Stimulated activated CD8-positive, alpha-beta memory T cell treated with anti-CD3 and anti-CD28 coated beads, Interleukin-7, amount 100 ng/mL, for 1 hour (primary cell): ENCODE results near the gene OR1A1.
"Not testable (repeated sequence)": the region's sequence is repeated elsewhere in the genome, so short reads cannot be mapped to it uniquely, and the experiment has no call there.

Experiments used
- DNase-seq, 2 donors: peaks; one replicate each; pipeline ENCODE4 v3.0.0-alpha.2; 2020; ENCODE audit warnings: low read depth in 2 of 2

OR1A1 gene

DNA sequence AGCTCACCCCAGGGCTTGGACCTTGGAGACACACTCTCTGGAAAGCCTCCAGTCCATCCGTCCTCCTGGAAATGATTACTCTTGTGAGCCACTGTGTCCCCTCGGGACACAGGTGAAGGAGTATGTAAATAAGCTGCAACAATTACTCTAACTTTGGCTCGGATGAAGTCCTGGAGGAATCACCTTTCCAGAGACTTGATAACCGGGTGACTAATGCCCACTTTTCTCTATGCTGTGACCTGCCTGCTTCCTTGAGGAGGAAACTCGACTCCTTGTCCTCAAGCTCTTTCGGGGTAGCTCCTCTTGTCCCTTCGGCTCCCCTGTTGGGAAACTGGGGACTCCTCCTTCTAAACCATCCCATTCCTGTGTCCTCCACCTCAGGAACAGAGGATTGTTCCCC lies at the start of gene OR1A1:
Gene OR1A1 (plus strand): TSS at position 301 of the 400 bp plus-strand sequence. CDS start 7,954 bp downstream, outside the sequence.
- DNase-seq: no peak

DNA sequence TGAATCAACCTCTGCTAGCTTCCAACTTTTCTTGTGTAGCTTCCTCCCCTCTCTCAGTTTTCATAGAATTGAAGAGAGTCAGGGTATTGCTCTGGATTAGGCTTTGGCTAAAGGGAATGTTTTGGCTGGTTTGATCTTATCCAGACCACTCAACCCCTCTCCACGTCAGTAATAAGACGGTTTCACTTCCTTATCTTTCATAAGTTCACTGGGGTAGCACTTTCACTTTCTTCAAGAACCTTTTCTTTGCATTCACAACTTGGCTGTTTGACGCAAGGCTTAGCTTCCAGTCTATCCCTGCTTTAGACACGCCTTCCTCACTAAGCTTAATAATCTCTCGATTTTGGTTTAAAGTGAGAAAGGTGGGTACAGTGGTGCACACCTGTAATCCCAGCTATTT lies 39.9 kb upstream of the OR1A1 start:
- no peak for DNase-seq

DNA sequence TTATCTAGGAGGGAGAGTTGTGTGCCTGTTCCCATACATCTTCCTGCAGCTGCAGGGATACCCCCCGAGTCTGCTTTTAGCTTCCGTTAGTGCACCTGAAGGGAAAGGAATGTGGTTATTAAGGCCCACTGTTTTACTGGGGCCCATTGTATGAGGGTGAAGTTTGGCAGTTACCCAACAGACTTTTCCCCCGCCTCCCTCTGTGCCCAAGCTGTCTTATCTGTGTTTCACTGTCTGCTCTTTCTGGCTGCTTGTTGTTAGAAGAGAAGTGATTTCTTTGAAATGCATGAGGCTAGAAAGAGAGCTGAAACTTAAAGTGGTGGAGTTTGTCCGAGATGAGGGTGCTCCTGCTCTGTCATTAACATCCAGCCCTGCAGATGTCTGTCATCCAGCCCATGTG lies 17.5 kb upstream of the OR1A1 start:
- DNase-seq: no peak

DNA sequence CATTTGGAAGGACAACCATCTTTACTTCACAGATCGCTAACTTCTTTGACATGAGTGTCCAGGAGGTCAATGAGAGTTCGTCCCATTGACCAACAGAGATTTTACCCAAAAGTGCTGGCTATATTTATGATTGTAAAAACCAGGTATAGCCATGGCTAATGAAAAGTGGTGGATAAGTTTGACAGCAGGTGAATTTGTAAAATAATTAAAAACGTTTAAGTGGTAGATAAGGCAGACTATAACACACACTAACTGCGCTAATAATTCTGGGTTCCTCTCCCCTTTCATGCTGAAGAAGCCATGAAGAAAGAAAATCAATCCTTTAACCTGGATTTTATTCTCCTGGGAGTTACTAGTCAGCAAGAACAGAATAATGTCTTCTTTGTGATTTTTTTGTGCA lies 10.2 kb upstream of the OR1A1 start, which contains the start of gene OR1A2:
Gene OR1A2 (plus strand): TSS at position 301 of the 400 bp plus-strand sequence. CDS start 0 bp downstream, at position 301.
- DNase-seq: no peak

GRCh38 chr17:3208484-3208883 lies 1.0 kb downstream of the OR1A1 start:
- DNase-seq: no peak

- no peak for DNase-seq
These were observed 5.5 kb downstream of the OR1A1 start for GRCh38 chr17:3213001-3213400.

DNA sequence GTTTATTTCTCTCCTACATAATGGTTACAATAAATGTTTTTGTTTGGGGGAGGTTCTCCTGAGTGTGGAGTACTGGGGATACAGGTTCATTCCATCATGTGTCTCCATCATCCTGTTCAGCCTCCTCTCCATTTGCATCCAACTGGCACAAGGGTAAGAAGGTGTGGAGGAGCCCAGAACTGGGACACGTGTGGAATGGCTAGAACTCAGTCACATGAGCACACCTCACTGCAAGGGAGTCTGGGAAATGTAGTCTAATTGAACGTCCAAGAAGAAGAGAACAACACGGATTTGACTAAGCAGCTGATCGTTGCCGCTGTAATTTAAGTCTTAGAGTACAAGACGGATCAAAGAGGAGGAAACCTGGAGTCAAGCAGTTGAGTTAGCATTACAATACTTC lies 6.1 kb downstream of the OR1A1 start:
- no peak for DNase-seq

DNA sequence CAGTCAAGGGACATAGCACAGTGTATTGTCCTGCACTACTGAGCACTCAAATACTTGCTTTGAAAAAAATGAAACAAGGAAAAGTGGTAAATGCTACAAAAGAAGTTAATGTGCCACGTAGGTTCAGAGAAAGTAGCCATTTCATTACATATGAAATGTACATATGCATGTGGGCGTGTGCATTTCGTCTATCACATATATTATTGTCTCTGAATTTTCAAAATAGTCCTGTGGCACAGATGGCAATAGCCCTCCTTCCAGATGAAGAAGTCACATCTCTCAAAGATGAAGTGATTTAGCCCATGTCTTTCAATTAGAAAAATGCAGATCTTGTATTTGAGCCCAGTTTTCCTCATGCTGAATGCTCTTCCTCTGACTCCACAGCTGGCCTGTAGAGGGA lies 12.5 kb downstream of the OR1A1 start:
- not testable (repeated sequence) for DNase-seq

- no peak for DNase-seq
These were observed 14.4 kb downstream of the OR1A1 start for GRCh38 chr17:3221850-3222249.

DNA sequence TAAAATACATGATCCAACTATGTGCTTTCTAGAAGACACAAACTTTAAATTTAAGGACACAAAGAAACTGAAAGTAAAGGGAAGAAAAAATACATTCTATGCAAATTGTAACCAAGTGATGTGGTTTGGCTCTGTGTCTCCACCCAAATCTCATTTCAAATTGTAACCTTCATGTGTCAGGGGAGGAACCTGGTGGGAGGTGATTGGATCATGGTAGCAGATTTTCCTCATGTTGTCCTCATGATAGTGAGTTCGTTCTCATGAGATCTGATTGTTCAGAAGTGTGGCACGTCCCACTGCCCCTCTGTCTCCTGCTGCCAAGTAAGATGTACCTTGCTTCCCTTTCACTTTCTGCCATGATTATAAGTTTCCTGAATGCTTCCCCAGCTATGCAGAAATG lies 15.0 kb downstream of the OR1A1 start:
- no peak for DNase-seq

DNA sequence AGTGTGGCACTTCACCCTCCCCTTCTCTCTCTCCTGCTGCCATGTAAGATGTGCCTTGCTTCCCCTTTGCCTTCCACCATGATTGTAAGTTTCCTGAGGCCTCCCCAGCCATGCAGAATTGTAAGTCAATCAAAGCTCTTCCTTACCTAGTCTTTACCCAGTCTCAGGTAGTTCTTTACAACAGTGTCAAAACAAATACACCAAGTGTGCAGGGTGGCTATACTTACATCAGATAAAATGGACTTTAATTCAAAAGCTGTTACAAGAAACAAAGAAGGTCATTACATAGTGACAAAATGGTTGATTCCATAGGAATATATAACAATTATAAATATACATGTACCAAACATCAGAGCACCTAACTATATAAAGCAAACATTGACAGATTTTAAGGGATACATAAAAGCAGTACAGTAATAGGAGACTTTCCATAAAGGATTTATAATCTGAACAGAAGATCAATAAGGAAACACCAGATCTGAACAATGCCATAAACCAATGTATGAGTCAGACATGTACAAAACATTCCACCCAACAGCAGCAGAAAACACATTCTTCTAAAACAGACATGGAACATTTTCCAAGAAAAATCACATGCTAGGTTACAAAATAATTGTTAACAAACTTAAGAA lies 17.4 kb downstream of the OR1A1 start:
- DNase-seq: not testable (repeated sequence)

GRCh38 chr17:3232300-3232699 lies 24.8 kb downstream of the OR1A1 start:
- not testable (repeated sequence) for DNase-seq

- DNase-seq: not testable (repeated sequence)
These were observed 31.2 kb downstream of the OR1A1 start for GRCh38 chr17:3238685-3239084.

- not testable (repeated sequence) for DNase-seq
These were observed 33.6 kb downstream of the OR1A1 start for GRCh38 chr17:3241044-3241443.

DNA sequence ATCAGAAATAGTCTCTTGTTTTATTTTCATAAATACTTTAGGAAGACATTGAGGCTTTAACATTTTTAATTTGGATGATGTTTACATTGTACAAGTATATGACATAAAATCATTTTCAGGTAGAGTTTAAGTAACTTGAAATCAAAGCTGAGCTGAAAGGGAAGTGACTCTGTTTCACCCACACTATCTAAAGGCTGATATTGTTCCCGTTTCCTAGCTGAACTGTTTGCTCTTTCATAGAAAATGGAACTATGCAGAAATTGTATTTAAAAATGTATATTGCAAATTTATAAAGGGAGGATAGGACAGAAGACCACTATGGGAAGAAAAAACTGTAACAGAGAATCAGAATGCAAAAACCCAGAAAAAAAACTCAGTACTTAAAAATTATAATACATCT lies 37.4 kb downstream of the OR1A1 start:
- DNase-seq: not testable (repeated sequence)

DNA sequence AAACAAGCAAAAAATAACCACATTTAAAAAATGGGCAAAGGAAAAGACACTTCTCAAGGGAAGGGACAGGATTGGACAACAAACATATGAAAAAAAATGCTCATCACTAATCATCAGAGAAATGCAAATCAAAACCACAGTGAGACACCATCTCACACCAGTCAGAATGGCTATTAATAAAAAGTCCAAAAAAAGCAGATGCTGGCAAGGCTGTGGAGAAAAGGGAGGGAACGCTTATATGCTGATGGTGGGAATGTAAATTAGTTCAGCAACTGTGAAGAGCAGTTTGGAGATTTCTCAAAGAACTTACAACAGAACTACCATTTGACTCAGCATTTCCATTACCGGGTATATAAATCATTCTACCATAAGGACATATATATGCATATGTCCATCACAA lies 41.5 kb downstream of the OR1A1 start:
- not testable (repeated sequence) for DNase-seq

DNA sequence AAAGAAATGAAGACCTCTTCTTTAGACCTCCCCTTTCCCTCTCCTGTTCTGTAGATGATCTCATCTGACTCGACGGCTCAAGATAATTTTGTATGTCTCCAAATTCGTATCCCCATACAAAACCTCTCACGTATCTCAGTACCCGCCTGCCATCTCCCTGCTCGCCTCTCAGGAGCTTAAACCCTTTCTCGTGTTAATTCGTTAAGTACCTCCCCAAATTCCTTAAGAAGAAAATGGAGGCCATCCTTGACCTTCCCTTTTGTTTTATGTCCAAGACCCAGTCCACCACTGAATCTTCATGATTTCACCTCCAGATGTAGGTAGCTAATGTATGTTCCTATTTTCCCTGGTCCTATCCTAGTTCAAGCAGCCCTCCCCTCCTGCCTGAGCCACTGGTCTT lies 49.1 kb downstream of the OR1A1 start:
- no peak for DNase-seq

GRCh38 chr17:3260163-3260562 lies 52.7 kb downstream of the OR1A1 start:
- no peak for DNase-seq

DNA sequence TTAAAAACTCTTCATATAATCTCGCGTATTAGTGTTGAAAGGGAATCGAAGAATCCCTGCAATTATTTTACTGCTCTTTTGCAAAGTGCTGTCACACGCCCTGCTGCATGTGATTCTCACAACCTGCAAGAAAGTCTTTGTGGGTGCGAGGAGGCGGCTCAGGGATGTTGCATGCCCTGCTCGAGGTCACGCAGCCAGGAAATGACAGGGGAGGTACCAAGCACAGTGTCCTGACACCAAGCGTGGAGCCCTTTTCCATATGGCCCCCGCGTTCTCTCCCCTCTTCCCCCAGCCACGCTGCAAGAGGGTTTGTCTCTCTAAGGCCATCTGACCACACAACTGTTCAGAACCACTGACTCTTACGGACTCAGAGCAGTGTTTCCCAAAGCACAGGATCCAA lies 53.1 kb downstream of the OR1A1 start:
- no peak for DNase-seq
